Heart left ventricle (tissue), 16 donors: ENCODE results near the gene EFNB1. TPM values are rescaled to one million over a fixed set of nuclear protein-coding genes. Genes with fewer than 3 reads are reported as not detected.

Source experiments
- ATAC-seq, 4 donors: fragments of 200-7000 bp; cut with Tn5 transposase; one replicate each; pipeline ENCODE4 v1.9.1; 2020 to 2022; ENCODE audit warnings: moderate library complexity in 4 of 4, mild to moderate bottlenecking in 3 of 4, moderate number of reproducible peaks in 1 of 4
- DNase-seq, 5 donors: peaks; one replicate each; pipeline ENCODE4 v3.0.0-alpha.2; 2020
- H3K27ac ChIP-seq, 12 donors: fragments of 200-600 bp; sonication (generic) in 4 of 12; one replicate each; pipeline versions ENCODE4 v1.5.0 to v1.8.0; 2016 to 2022; ENCODE audit warnings: mild to moderate bottlenecking in 2 of 12
- H3K27me3 ChIP-seq, 9 donors: fragments of 200-600 bp; sonication (generic) in 2 of 9; one replicate each; pipeline versions ENCODE4 v1.5.1 to v1.8.0; 2016 to 2022; ENCODE audit warnings: mild to moderate bottlenecking in 3 of 9
- H3K36me3 ChIP-seq, 9 donors: fragments of 200-600 bp; sonication (generic) in 2 of 9; one replicate each; pipeline versions ENCODE4 v1.5.0 to v1.8.0; 2018 to 2022; ENCODE audit warnings: mild to moderate bottlenecking in 2 of 9
- H3K4me1 ChIP-seq, 12 donors: fragments of 200-600 bp; sonication (generic) in 4 of 12; one replicate each; pipeline versions ENCODE4 v1.5.0 to v1.8.0; 2016 to 2022; ENCODE audit warnings: mild to moderate bottlenecking in 3 of 12
- H3K4me3 ChIP-seq, 12 donors: fragments of 200-600 bp; sonication (generic) in 4 of 12; one replicate each; pipeline versions ENCODE4 v1.5.0 to v1.8.0; 2017 to 2022; ENCODE audit warnings: mild to moderate bottlenecking in 9 of 12, moderate library complexity in 4 of 12
- H3K9me3 ChIP-seq, 12 donors: fragments of 200-600 bp; sonication (generic) in 4 of 12; one replicate each; pipeline versions ENCODE4 v1.5.0 to v1.8.0; 2016 to 2022; ENCODE audit warnings: mild to moderate bottlenecking in 1 of 12
- POLR2A ChIP-seq, 2 donors: fragments of 450-650 bp; IDR thresholded peaks; one replicate each; pipeline ENCODE4 v1.6.1; 2017; ENCODE audit warnings: antibody characterized with exemption in 2 of 2, mild to moderate bottlenecking in 2 of 2, moderate library complexity in 2 of 2
- WGBS, 4 donors: extraction: QIAGEN DNeasy Blood & Tissue Kit in 2 of 4; methylation state at CpG; one replicate each; pipeline versions ENCODE4 v1.1.5 to v1.1.7; 2013 to 2018; 5-methylcytosine and 5-hydroxymethylcytosine counted together
- intact Hi-C, 10 donors: fragments of 100-400 bp; cut with DNase I; formaldehyde crosslinking; loops; one replicate each; pipeline versions ENCODE4 v1.11.1 to v1.14.2; 2022
- polyA plus RNA-seq, 2 donors: library from polyadenylated mRNA; stranded (reverse); fragments of 200-250 nt; gene quantifications; one replicate each; pipeline ENCODE4 v1.2.3, GENCODE V29; 2013
- total RNA-seq, 9 donors: library from RNA; depleted of rRNA in 2 of 9; stranded (reverse); fragments of >200 nt in 2 of 9; fragmentation: NEBNext Ultra II Directional in 3 of 9; extraction: Animal tissue kit (Norgen Biotek cat#: 25700) in 3 of 9; gene quantifications; one replicate each; pipeline versions ENCODE4 v1.1.0 to v1.2.4, GENCODE V29; 2016 to 2023
- TF ChIP-seq, protein P1 (sequence below), 12 donors: fragments of 200-600 bp; sonication (generic) in 4 of 12; IDR thresholded peaks; one replicate each; pipeline versions ENCODE4 v1.5.0 to v1.8.0; 2018 to 2022; ENCODE audit warnings: antibody characterized with exemption in 12 of 12, mild to moderate bottlenecking in 5 of 12
- donor health status: ischemic (EF 13 %, LVEDD 7.1; RV severe dilation, severe dysfunction).
- donor health status: healthy with polysubstance abuse.
- donor health status: DM: no; HTN: yes; CAD: no.
- donor health status: DM: no; HTN: no; CAD: no.
- donor health status: ischemic (EF 25% LVEDD 6.9; RV normal size, moderate dysfunction).
- donor health status: ischemic (EF 25% LVEDD 5.7; RV mildly dilated, moderate dysfunction).
- donor health status: healthy.
- donor health status: DM: yes; HTN: yes; CAD: no.
- donor health status: ischemic (EF 35%, LVEDD 5.7; RV mildly dilated, moderate dysfunction).
- donor health status: nonischemic (EF 11% LVEDD 7.7; RV severe dilation, severe dysfunction).
- donor health status: DM: yes; HTN: yes; CAD: no.
- donor health status: PGD.
- donor health status: ischemic (EF 29% LVEDD 5.4; RV normal size, mild dysfunction).
- donor health status: nonischemic (EF 23%, LVEDD 6.1; RV moderate dilation, normal function).

EFNB1 gene
- total and polyA plus RNA-seq, 11 donors, result 15.9 to 78.8 (median 25.4) TPM

DNA sequence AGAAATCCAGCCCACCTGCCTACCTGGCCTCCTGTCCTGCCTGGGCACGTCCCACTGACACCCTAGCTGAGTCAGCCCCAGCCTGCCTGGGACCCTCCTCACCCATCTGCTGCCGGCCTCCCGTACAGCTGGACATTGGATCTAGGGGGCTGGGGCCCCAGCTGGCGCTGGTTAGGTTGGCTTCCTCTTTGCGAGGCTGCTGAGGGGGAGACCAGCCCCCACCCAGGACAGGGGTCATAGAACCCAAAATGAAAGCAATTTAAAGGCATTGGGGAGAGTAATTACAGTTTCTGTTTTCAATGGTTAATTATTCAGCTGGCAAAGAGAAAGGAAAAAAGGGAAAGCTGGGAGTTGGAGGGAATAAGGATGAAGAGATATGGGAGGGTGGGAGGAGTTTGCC, 15.8 kb downstream of the EFNB1 start:
- no peak for ATAC-seq
- Histone ChIP-seq H3K4me3 (no peak overlapping the region), H3K9me3 (no peaks in the 10 kb centered on the region), H3K4me1 (peaks cover 0 to 19% (median 1%) of the 10 kb centered on the region in 12 donors), H3K27me3 (peaks cover 0 to 7% (median 0%) of the 10 kb centered on the region in 9 donors), H3K36me3 (peaks cover 0 to 21% (median 13%) of the 10 kb centered on the region in 9 donors), H3K27ac (no peak overlapping the region)
- intact Hi-C loops, result no loop called here
- WGBS, 4 donors, result 84 to 94% (median 86%) methylated on average over 5 of the region's 5 CpGs
- no peak for TF ChIP-seq POLR2A (IDR thresholded peaks at IDR 0.05)
- TF ChIP-seq, protein P1, sequence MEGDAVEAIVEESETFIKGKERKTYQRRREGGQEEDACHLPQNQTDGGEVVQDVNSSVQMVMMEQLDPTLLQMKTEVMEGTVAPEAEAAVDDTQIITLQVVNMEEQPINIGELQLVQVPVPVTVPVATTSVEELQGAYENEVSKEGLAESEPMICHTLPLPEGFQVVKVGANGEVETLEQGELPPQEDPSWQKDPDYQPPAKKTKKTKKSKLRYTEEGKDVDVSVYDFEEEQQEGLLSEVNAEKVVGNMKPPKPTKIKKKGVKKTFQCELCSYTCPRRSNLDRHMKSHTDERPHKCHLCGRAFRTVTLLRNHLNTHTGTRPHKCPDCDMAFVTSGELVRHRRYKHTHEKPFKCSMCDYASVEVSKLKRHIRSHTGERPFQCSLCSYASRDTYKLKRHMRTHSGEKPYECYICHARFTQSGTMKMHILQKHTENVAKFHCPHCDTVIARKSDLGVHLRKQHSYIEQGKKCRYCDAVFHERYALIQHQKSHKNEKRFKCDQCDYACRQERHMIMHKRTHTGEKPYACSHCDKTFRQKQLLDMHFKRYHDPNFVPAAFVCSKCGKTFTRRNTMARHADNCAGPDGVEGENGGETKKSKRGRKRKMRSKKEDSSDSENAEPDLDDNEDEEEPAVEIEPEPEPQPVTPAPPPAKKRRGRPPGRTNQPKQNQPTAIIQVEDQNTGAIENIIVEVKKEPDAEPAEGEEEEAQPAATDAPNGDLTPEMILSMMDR (IDR thresholded peaks at IDR 0.05), result no peak
- no peak for DNase-seq

DNA sequence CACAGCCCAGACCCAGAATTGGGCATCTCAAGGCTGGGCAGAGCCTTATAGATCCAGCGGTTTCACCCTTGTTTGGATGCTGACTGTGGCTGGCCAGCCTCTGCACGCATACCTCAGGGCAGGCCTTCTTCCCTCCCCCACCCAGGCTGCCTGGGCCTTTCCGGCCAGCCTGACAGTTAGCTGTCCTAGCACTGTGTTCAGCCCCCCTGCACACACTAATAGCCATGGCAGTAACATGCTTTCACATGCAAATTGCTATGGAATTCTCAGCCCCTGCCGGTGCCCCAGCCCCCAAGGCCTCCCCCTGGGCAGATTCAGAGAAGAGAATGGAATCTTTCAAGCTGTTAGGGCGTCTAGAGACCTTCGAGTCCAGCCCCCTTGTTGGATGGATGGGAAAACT, 17.7 kb downstream of the EFNB1 start:
- Histone ChIP-seq H3K9me3 (no peaks in the 10 kb centered on the region), H3K36me3 (peaks cover 0 to 4% (median 3%) of the 10 kb centered on the region in 9 donors), H3K27ac (peak overlapping the region in 1 of 12 donors; percentile 28), H3K27me3 (peaks cover 0 to 7% (median 0%) of the 10 kb centered on the region in 9 donors), H3K4me1 (peaks cover 0 to 16% (median 1%) of the 10 kb centered on the region in 12 donors), H3K4me3 (no peak overlapping the region)
- ATAC-seq (peak in 1 of 4 donors; percentile 68), DNase-seq (no peak)
- WGBS, 4 donors, result 46 to 55% (median 54%) methylated on average over 4 to 6 of the region's 6 CpGs
- intact Hi-C loops, result no loop called here
- TF ChIP-seq, protein P1 (IDR thresholded peaks at IDR 0.05), result no peak
- no peak for TF ChIP-seq POLR2A (IDR thresholded peaks at IDR 0.05)

DNA sequence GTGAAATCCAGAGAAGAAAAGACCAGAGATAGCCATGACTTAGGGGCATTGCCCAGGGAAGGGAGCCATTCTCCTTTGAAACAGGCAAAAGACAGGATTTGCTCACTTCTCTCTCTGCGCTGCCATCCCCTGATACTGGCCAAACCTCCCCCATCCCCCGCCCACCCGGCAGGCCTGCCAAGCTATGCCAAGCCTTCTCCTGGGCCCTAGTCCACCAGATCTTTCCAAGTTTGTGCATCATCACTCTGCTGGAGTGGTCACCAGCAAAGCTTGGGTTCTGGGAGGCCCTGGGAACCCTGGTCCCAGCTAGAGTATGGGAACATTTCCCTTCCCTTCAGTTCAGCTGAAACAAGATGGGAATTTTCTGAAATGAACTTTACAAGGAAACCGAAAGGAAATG, 18.4 kb downstream of the EFNB1 start:
- H3K4me1 ChIP-seq, result peaks cover 0 to 12% (median 0%) of the 10 kb centered on the region in 12 donors
- H3K27me3 ChIP-seq, result peaks cover 0 to 7% (median 0%) of the 10 kb centered on the region in 9 donors
- peaks cover 0 to 4% (median 0%) of the 10 kb centered on the region in 9 donors for H3K36me3 ChIP-seq
- ATAC-seq (peak in 2 of 4 donors; percentile 23 to 60), DNase-seq (no peak)
- no peak overlapping the region for H3K4me3 ChIP-seq
- no peaks in the 10 kb centered on the region for H3K9me3 ChIP-seq
- intact Hi-C loops, result no loop called here
- peak overlapping the region in 1 of 12 donors; percentile 28 for H3K27ac ChIP-seq
- TF ChIP-seq, protein P1 (IDR thresholded peaks at IDR 0.05), result no peak
- no peak for TF ChIP-seq POLR2A (IDR thresholded peaks at IDR 0.05)
- 68 to 73% (median 72%) methylated on average over 3 to 4 of the region's 4 CpGs for WGBS, 4 donors

DNA sequence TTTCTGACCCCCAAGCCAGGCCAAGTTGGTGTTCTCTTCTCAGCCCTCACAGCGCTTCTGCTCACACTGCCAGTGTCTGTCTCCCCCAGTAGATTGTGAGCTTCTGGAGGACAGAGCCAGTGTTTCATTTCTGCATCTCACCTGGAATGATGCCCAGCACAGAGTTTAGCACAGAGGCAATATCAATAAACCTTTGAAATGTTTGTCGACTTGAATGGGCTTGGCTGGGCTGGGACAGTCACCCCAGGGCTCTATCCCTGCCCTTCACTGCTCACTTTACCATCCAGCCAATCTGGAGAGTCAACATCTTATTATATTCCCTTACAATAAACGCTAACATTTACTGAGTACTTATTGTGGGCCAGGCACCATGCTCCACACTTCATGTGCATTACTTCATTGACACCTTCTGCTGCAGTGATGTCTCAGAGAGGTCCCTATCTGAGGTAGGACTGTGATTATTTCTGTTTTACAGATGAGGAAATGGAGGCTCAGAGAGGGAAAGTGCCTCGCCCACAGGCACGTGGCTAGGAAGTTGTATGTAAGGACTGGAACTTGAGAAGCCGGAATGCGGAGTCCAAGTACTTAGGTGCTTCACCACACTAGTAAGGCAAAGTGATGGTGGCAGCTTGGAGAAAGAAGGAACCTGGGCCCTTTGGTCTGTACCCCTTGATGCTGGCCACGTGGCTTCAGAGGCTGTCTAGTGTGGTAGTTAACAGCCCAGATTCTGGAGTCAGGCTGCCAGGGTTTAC, 19.5 kb downstream of the EFNB1 start:
- ATAC-seq (no peak), DNase-seq (no peak)
- peaks cover 0 to 10% (median 0%) of the 10 kb centered on the region in 9 donors for H3K27me3 ChIP-seq
- no peak overlapping the region for H3K4me3 ChIP-seq
- H3K9me3 ChIP-seq, result no peaks in the 10 kb centered on the region
- intact Hi-C loops, result no loop called here
- no peak for TF ChIP-seq POLR2A (IDR thresholded peaks at IDR 0.05)
- TF ChIP-seq, protein P1 (IDR thresholded peaks at IDR 0.05), result no peak
- H3K4me1 ChIP-seq, result peaks cover 0 to 4% (median 0%) of the 10 kb centered on the region in 12 donors
- H3K27ac ChIP-seq, result no peak overlapping the region
- peaks cover 0 to 3% (median 0%) of the 10 kb centered on the region in 9 donors for H3K36me3 ChIP-seq
- WGBS, 4 donors, result 73 to 87% (median 79%) methylated on average over 8 of the region's 8 CpGs
